Neural cell (in vitro differentiated cells): Measurements from ENCODE around the gene RPL29. TPM values are rescaled to one million over a fixed set of nuclear protein-coding genes. Genes with fewer than 3 reads are reported as not detected.

ENCODE experiments used
- H2AFZ ChIP-seq: fragments of 200-600, 300-800 bp; sonication (generic), shearing (Covaris generic); 2 replicates; pipeline ENCODE4 v1.6.0; 2014; ENCODE audit warnings: low read depth, mild to moderate bottlenecking, antibody characterized with exemption, low read length, moderate library complexity
- H3F3A ChIP-seq: fragments of 200-600 bp; shearing (Covaris generic); 2 replicates; pipeline ENCODE4 v1.6.1; 2016; ENCODE audit warnings: mild to moderate bottlenecking, moderate library complexity, mixed read lengths, antibody characterized with exemption, low read length; ENCODE audit not compliant: insufficient read depth, poor library complexity, severe bottlenecking
- H3K27ac ChIP-seq: fragments of 200-600, 300-800 bp; sonication (generic), shearing (Covaris generic); 2 replicates; pipeline ENCODE4 v1.5.1; 2014; ENCODE audit warnings: mild to moderate bottlenecking, low read length, moderate library complexity
- H3K27me3 ChIP-seq: fragments of 300-800, 200-600 bp; sonication (generic), shearing (Covaris generic); 2 replicates; pipeline ENCODE4 v1.6.0; 2014; ENCODE audit warnings: mild to moderate bottlenecking, low read depth, low read length, moderate library complexity; ENCODE audit not compliant: insufficient read depth
- H3K36me3 ChIP-seq: fragments of 300-800, 200-600 bp; sonication (generic), shearing (Covaris generic); 2 replicates; pipeline ENCODE4 v1.5.1; 2014; ENCODE audit warnings: mild to moderate bottlenecking, antibody characterized with exemption, low read length, moderate library complexity; ENCODE audit not compliant: insufficient read depth
- H3K4me2 ChIP-seq: fragments of 300-800, 200-600 bp; sonication (generic), shearing (Covaris generic); 2 replicates; pipeline ENCODE4 v1.6.0; 2014; ENCODE audit warnings: mild to moderate bottlenecking, low read length
- H3K4me3 ChIP-seq: fragments of 300-800, 200-600 bp; sonication (generic), shearing (Covaris generic); 2 replicates; pipeline ENCODE4 v1.5.1; 2014; ENCODE audit warnings: mild to moderate bottlenecking, low read length, moderate library complexity
- H3K79me2 ChIP-seq: fragments of 200-600 bp; shearing (Covaris generic); replicated peaks from 2 replicates; pipeline ENCODE4 v1.6.0; 2014; ENCODE audit warnings: mild to moderate bottlenecking, low read length, moderate library complexity; ENCODE audit not compliant: insufficient read depth
- H3K9ac ChIP-seq: fragments of 300-800, 200-600 bp; sonication (generic), shearing (Covaris generic); 2 replicates; pipeline ENCODE4 v1.6.1; 2016; ENCODE audit warnings: mild to moderate bottlenecking, low read length, mixed read lengths
- H3K9me2 ChIP-seq: fragments of 200-600 bp; shearing (Covaris generic); 2 replicates; pipeline ENCODE4 v1.6.1; 2016; ENCODE audit warnings: mild to moderate bottlenecking, low read length, mixed read lengths; ENCODE audit not compliant: insufficient read depth
- H3K9me3 ChIP-seq: fragments of 200-600, 300-800 bp; sonication (generic), shearing (Covaris generic); 2 replicates; pipeline ENCODE4 v1.6.1; 2016; ENCODE audit warnings: mild to moderate bottlenecking, mixed run types, low read length, moderate library complexity, mixed read lengths
- H4K20me1 ChIP-seq: fragments of 200-600 bp; shearing (Covaris generic); 2 replicates; pipeline ENCODE4 v1.6.1; 2016; ENCODE audit warnings: mild to moderate bottlenecking, mixed run types; ENCODE audit not compliant: insufficient read depth
- CTCF ChIP-seq: fragments of 450-650 bp; IDR thresholded peaks from 2 replicates; pipeline ENCODE4 v1.5.1; 2014; ENCODE audit warnings: antibody characterized with exemption, mild to moderate bottlenecking, moderate library complexity; ENCODE audit not compliant: poor library complexity, severe bottlenecking
- EP300 ChIP-seq: fragments of 450-650 bp; conservative IDR thresholded peaks from 2 replicates; pipeline ENCODE4 v1.6.1; 2014; ENCODE audit warnings: antibody characterized with exemption, mild to moderate bottlenecking, moderate library complexity; ENCODE audit not compliant: poor library complexity, severe bottlenecking
- EZH2 ChIP-seq: fragments of 200-600, 300-800 bp; shearing (Covaris generic), sonication (generic); IDR thresholded peaks from 2 replicates; pipeline ENCODE4 v1.6.1; 2014; ENCODE audit warnings: antibody characterized with exemption, low read length, borderline replicate concordance, mild to moderate bottlenecking; ENCODE audit not compliant: insufficient read depth, poor library complexity, severe bottlenecking
- MXI1 ChIP-seq: fragments of 450-650 bp; conservative IDR thresholded peaks from 2 replicates; pipeline ENCODE4 v1.6.1; 2014; ENCODE audit warnings: antibody characterized with exemption, mild to moderate bottlenecking; ENCODE audit not compliant: poor library complexity, severe bottlenecking
- POLR2AphosphoS5 ChIP-seq: IDR thresholded peaks from 2 replicates; pipeline ENCODE4 v1.6.1; 2012
- RAD21 ChIP-seq: fragments of 450-650 bp; conservative IDR thresholded peaks from 2 replicates; pipeline ENCODE4 v1.6.1; 2014; ENCODE audit warnings: antibody characterized with exemption, mild to moderate bottlenecking, moderate library complexity
- REST ChIP-seq: IDR thresholded peaks from 2 replicates; pipeline ENCODE4 v1.6.1; 2012; ENCODE audit warnings: borderline replicate concordance
- SMC3 ChIP-seq: fragments of 450-650 bp; conservative IDR thresholded peaks from 2 replicates; pipeline ENCODE4 v1.6.1; 2014; ENCODE audit warnings: antibody characterized with exemption, mild to moderate bottlenecking, moderate library complexity; ENCODE audit not compliant: poor library complexity
- TAF1 ChIP-seq: IDR thresholded peaks from 2 replicates; pipeline ENCODE4 v1.6.1; 2012; ENCODE audit warnings: low read depth
- polyA plus RNA-seq: library from polyadenylated mRNA; depleted of rRNA; stranded (reverse); fragments of >200 nt; gene quantifications from 2 replicates; pipeline ENCODE4 v1.2.3, GENCODE V29; 2014

The RPL29 gene
- polyA plus RNA-seq, 1 donor from 2014 or later = 846 TPM

- Histone ChIP-seq H3K36me3 (no peaks in the 10 kb centered on the region), H3K4me3 (no peak overlapping the region), H3K9me2 (no peaks in the 10 kb centered on the region), H3K27ac (no peak overlapping the region), H3K9me3 (no peaks in the 10 kb centered on the region), H4K20me1 (no peaks in the 10 kb centered on the region), H2AFZ (no peak overlapping the region), H3K9ac (no peak overlapping the region), H3K4me2 (no peak overlapping the region), H3K79me2 (no peaks in the 10 kb centered on the region), H3F3A (no peaks in the 10 kb centered on the region), H3K27me3 (peaks cover 14% of the 10 kb centered on the region)
- peak; percentile 37 for TF ChIP-seq CTCF
- TF ChIP-seq EP300 = no peak
- no peak for TF ChIP-seq SMC3
Observed at GRCh38 chr3:51955893-51956770, 39.6 kb downstream of the RPL29 start.

- Histone ChIP-seq H3K9ac (no peak within 1 kb of the TSS), H3K9me2 (no peaks in the 10 kb centered on the region), H3K27ac (no peak within 1 kb of the TSS), H3K27me3 (peaks cover 14% of the 10 kb centered on the region), H4K20me1 (no peaks in the 10 kb centered on the region), H3K4me2 (no peak within 1 kb of the TSS), H3K36me3 (no peaks in the 10 kb centered on the region), H3K79me2 (no peaks in the 10 kb centered on the region), H3F3A (no peaks in the 10 kb centered on the region), H2AFZ (no peak within 1 kb of the TSS), H3K4me3 (no peak within 1 kb of the TSS), H3K9me3 (no peaks in the 10 kb centered on the region)
- TF ChIP-seq SMC3 (no peak), EZH2 (no peak), EP300 (no peak)
Observed at GRCh38 chr3:51955175-51955892, 40.4 kb downstream of the RPL29 start, which contains the start of gene GPR62. TSS of gene GPR62 (plus strand) at chr3:51955381. CDS start at chr3:51955653, 272 bp downstream.

- Histone ChIP-seq H3K4me3 (no peak overlapping the region), H3K27me3 (peaks cover 14% of the 10 kb centered on the region), H3K27ac (no peak overlapping the region)
Observed at GRCh38 chr3:51954713-51955112, 41.0 kb downstream of the RPL29 start.

More at GRCh38 chr3:51954713-51955112, 41.0 kb downstream of the RPL29 start:
- TF ChIP-seq RAD21 (no peak), MXI1 (no peak), EP300 (no peak), SMC3 (no peak), CTCF (no peak), POLR2AphosphoS5 (no peak), REST (no peak), TAF1 (no peak), EZH2 (no peak)
- no peaks in the 10 kb centered on the region for H4K20me1 ChIP-seq
- no peak overlapping the region for H3K4me2 ChIP-seq
- no peaks in the 10 kb centered on the region for H3K79me2 ChIP-seq
- no peak overlapping the region for H3K9ac ChIP-seq
- H3K36me3 ChIP-seq = no peaks in the 10 kb centered on the region
- H2AFZ ChIP-seq = no peak overlapping the region
- no peaks in the 10 kb centered on the region for H3K9me2 ChIP-seq
- H3K9me3 ChIP-seq = no peaks in the 10 kb centered on the region
- no peaks in the 10 kb centered on the region for H3F3A ChIP-seq
